Left ventricle myocardium inferior (tissue), 1 donor: ENCODE measurements around the gene MUC16. TPM values are rescaled to one million over a fixed set of nuclear protein-coding genes. Genes with fewer than 3 reads are reported as not detected.

Experiments
- DNase-seq: peaks from one replicate; pipeline ENCODE4 v3.0.0-alpha.2; 2020
- H3K27ac ChIP-seq: fragments of 200-600 bp; replicated peaks from 2 replicates; pipeline ENCODE4 v1.8.0; 2021
- H3K27me3 ChIP-seq: fragments of 200-600 bp; 2 replicates; pipeline ENCODE4 v1.8.0; 2021; ENCODE audit warnings: low read depth
- H3K36me3 ChIP-seq: fragments of 200-600 bp; 2 replicates; pipeline ENCODE4 v1.8.0; 2021
- H3K4me1 ChIP-seq: fragments of 200-600 bp; 2 replicates; pipeline ENCODE4 v1.8.0; 2021
- H3K4me3 ChIP-seq: fragments of 200-600 bp; 2 replicates; pipeline ENCODE4 v1.8.0; 2021; ENCODE audit warnings: mild to moderate bottlenecking, moderate library complexity
- H3K9me3 ChIP-seq: fragments of 200-600 bp; replicated peaks from 2 replicates; pipeline ENCODE4 v1.8.0; 2021
- intact Hi-C: fragments of 100-400 bp; cut with micrococcal nuclease; formaldehyde crosslinking; loops from one replicate; pipeline ENCODE4 v1.11.0; 2022
- total RNA-seq: library from RNA; stranded (reverse); fragmentation: NEBNext Ultra II Directional; extraction: Animal tissue kit (Norgen Biotek cat#: 25700); gene quantifications from one replicate; pipeline ENCODE4 v1.2.1, GENCODE V29; 2021
- TF ChIP-seq, protein P1 (sequence below): fragments of 200-600 bp; IDR thresholded peaks from 2 replicates; pipeline ENCODE4 v1.8.0; 2021; ENCODE audit warnings: antibody characterized with exemption, mild to moderate bottlenecking, borderline replicate concordance
- donor health status: DM: no; HTN: yes; CAD: no; lungs with severe emphysema.

Gene MUC16
- total RNA-seq, 1 donor from 2014 or later: not detected

DNA sequence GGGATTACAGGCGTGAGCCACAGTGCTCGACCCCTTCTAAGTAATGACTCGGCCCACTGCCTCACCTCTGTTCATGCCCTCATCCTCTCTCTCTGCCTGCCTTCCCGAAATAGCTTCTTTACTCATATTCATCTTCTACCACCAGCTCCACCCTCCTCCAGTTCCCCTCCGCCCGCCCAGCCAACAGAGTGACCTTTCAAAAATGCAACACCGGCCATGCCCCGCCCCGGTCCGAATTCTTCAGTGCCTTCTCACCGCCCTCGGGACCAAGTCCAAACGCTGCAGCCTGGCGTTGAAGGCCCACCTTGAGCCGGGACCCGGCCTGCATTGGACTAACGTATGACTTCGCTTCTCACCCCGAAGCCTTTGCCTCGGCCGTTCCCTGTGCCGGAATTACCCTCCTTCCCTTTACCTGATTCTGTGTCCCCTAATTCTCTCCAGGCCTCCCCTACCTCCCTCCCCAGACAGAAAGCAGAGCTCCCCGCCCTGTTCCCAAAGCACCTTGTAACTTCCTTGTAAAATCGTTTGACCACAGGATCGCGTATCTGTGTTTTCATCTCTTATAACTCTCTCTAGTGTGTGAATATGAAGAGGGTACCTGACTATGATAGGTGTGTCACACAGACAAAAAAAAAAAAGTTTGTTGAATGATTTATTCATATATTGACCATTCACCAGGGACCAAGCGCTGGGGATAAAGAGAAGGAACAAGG, 8.1 kb upstream of the MUC16 start:
- peaks cover 30% of the 10 kb centered on the region for H3K27me3 ChIP-seq
- H3K9me3 ChIP-seq: peaks cover 6% of the 10 kb centered on the region
- H3K36me3 ChIP-seq: no peaks in the 10 kb centered on the region
- H3K4me1 ChIP-seq: no peaks in the 10 kb centered on the region
- TF ChIP-seq, protein P1, sequence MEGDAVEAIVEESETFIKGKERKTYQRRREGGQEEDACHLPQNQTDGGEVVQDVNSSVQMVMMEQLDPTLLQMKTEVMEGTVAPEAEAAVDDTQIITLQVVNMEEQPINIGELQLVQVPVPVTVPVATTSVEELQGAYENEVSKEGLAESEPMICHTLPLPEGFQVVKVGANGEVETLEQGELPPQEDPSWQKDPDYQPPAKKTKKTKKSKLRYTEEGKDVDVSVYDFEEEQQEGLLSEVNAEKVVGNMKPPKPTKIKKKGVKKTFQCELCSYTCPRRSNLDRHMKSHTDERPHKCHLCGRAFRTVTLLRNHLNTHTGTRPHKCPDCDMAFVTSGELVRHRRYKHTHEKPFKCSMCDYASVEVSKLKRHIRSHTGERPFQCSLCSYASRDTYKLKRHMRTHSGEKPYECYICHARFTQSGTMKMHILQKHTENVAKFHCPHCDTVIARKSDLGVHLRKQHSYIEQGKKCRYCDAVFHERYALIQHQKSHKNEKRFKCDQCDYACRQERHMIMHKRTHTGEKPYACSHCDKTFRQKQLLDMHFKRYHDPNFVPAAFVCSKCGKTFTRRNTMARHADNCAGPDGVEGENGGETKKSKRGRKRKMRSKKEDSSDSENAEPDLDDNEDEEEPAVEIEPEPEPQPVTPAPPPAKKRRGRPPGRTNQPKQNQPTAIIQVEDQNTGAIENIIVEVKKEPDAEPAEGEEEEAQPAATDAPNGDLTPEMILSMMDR: no peak
- intact Hi-C loops: no loop called here
- no peak overlapping the region for H3K4me3 ChIP-seq
- H3K27ac ChIP-seq: no peak overlapping the region
- no peak for DNase-seq

DNA sequence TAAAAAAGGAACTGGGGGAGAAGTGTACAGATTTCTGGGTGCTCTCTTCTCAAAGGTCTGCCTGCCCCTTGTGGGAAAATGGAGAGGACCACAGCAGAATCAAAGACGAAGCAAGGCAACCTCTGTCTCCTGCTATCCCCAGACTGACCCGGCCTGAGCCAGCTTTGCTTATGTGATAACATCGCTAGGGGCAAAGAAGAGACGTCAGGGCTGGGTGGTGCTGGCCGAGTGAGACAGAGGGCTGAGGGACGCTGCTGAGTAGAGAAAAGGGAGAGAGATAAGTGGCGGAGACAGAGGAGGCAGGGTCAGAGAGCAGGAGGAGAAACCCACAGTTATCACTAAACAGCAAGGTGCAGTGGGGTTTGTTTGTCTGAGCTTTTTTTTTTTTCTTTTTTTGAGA, 4.6 kb upstream of the MUC16 start:
- Histone ChIP-seq H3K27ac (no peak overlapping the region), H3K4me3 (no peak overlapping the region), H3K27me3 (peaks cover 39% of the 10 kb centered on the region), H3K4me1 (no peaks in the 10 kb centered on the region), H3K9me3 (peaks cover 6% of the 10 kb centered on the region), H3K36me3 (no peaks in the 10 kb centered on the region)
- DNase-seq: no peak
- intact Hi-C loops: no loop called here
- TF ChIP-seq, protein P1: no peak

DNA sequence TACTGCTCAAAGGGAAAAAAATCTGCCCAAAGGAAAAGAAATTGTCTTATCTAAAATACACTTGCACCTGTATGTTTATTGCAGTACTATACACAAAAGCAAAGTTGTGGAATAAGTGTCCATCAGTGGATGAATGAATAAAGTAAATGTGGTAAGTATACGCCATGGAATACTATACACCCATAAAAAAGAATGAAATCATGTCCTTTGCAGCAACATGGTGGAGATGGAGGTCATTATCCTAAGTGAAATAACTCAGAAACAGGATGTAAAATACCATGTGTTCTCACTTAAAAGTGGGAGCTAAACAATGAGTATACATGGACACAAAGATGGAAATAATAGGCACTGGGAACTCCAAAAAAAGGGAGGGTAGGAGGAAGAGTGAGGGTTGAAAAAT, 3.8 kb upstream of the MUC16 start:
- Histone ChIP-seq H3K36me3 (no peaks in the 10 kb centered on the region), H3K27me3 (peaks cover 47% of the 10 kb centered on the region), H3K9me3 (peaks cover 6% of the 10 kb centered on the region), H3K4me1 (no peaks in the 10 kb centered on the region), H3K4me3 (no peak overlapping the region), H3K27ac (no peak overlapping the region)
- TF ChIP-seq, protein P1: no peak
- intact Hi-C loops: no loop called here
- no peak for DNase-seq

DNA sequence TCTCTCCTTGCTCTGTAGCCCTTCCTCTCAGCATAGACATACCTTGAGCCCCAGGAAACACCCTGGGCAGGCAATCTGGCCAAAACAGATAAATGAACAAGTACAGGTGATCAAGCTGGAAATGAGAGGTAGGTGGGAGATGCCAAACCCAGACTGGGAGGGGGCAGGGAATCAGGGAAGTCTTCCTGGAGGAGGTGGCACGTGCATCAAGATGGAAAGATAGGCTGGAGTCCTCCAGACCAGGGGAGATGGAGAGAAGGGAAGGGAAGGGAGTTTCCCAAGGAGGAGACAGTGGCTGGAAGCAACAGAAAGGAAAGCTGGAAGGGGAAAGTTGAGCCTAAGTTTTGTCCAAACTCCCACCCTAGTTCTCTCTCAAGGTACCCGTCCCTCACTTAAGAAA, 1.7 kb upstream of the MUC16 start:
- intact Hi-C loops: no loop called here
- no peak overlapping the region for H3K27ac ChIP-seq
- H3K4me1 ChIP-seq: no peaks in the 10 kb centered on the region
- H3K36me3 ChIP-seq: no peaks in the 10 kb centered on the region
- H3K9me3 ChIP-seq: peaks cover 6% of the 10 kb centered on the region
- no peak overlapping the region for H3K4me3 ChIP-seq
- H3K27me3 ChIP-seq: peaks cover 57% of the 10 kb centered on the region
- TF ChIP-seq, protein P1: no peak
- DNase-seq: no peak

DNA sequence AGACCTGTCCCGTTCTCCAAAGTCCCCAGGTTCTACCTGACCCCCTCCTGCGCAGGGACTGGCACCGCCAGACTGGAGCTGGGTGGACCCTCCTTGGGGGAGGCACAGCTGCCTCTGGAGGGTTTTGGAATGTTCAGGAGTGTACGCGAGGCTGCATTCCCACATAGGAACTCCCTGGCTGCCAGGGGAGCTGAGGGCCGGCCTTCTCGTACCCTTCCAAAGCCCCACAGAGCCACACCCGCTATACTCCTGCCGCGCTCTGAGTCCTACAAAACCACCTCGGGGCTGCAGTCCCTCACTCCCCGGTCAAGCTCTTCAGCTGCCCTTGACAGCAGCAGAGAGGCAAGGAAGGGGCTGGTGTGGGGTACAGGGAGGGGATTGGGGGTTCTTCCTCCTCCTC, 484 bp upstream of the MUC16 start:
- Histone ChIP-seq H3K27me3 (peaks cover 57% of the 10 kb centered on the region), H3K9me3 (peaks cover 6% of the 10 kb centered on the region), H3K4me1 (no peaks in the 10 kb centered on the region), H3K4me3 (no peak overlapping the region), H3K36me3 (no peaks in the 10 kb centered on the region), H3K27ac (no peak overlapping the region)
- TF ChIP-seq, protein P1: no peak
- intact Hi-C loops: no loop called here
- no peak for DNase-seq
